PFSK-1 (cell line): ENCODE results near the gene ADAM15.

Experiments
- FOXP2 ChIP-seq: optimal IDR thresholded peaks from 2 replicates; pipeline ENCODE3; 2011; ENCODE audit warnings: borderline replicate concordance, control low read depth, inconsistent platforms; ENCODE audit not compliant: insufficient read depth; ENCODE audit errors: extremely low read length, extremely low read depth
- POLR2AphosphoS5 ChIP-seq: IDR thresholded peaks from 2 replicates; pipeline ENCODE4 v1.6.1; 2012; ENCODE audit warnings: low read depth, mild to moderate bottlenecking, control low read depth, low read length, moderate library complexity
- TAF1 ChIP-seq: IDR thresholded peaks from 2 replicates; pipeline ENCODE4 v1.6.1; 2012; ENCODE audit warnings: low read length, control low read depth, borderline replicate concordance; ENCODE audit not compliant: insufficient read depth
- TF ChIP-seq, protein P1 (sequence below), 2 experiments: IDR thresholded peaks; 2 replicates each; pipeline versions ENCODE4 v1.6.1 to v1.8.0; 2011 to 2012; ENCODE audit warnings: low read depth in 2 of 2, low read length in 2 of 2, control low read depth in 1 of 2, inconsistent platforms in 1 of 2, mild to moderate bottlenecking in 1 of 2, moderate library complexity in 1 of 2; ENCODE audit not compliant: insufficient read depth in 1 of 2

DNA sequence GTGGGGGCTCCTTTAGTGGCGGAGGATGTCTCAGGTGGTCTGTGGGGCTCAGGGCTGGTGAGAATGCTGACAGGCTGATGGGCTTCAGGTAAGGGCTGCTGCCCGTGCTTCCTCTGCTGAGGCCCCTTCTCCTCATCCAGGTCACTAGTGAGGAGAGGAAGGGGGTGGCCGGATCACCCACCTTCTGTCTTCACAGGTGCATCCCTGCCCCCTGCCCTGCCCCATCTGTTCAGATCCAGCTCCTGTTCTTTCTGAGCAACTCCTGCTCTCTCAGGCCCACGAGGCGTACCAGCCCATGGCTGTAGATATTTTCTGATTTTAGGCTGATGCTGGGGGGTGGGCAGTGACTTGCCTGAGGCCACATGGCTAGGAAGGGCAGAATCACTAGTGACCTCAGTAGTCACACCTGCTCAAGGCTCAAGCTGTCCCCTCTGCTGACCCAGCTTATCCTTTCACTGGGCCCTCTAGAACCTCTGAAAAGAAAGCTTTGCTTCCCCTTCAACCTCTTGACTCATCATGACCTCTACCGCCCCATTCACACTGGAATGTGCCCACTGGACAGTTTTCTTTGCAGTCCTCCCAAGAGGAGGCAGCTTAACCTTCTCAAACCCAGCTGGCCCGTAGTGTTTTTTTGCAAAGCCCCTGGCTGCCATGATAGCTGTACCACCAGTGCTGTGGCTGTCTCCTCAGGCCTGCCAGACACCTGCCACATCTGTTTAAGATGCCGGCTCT is 32.3 kb upstream of the ADAM15 start:
- TF ChIP-seq, protein P1, sequence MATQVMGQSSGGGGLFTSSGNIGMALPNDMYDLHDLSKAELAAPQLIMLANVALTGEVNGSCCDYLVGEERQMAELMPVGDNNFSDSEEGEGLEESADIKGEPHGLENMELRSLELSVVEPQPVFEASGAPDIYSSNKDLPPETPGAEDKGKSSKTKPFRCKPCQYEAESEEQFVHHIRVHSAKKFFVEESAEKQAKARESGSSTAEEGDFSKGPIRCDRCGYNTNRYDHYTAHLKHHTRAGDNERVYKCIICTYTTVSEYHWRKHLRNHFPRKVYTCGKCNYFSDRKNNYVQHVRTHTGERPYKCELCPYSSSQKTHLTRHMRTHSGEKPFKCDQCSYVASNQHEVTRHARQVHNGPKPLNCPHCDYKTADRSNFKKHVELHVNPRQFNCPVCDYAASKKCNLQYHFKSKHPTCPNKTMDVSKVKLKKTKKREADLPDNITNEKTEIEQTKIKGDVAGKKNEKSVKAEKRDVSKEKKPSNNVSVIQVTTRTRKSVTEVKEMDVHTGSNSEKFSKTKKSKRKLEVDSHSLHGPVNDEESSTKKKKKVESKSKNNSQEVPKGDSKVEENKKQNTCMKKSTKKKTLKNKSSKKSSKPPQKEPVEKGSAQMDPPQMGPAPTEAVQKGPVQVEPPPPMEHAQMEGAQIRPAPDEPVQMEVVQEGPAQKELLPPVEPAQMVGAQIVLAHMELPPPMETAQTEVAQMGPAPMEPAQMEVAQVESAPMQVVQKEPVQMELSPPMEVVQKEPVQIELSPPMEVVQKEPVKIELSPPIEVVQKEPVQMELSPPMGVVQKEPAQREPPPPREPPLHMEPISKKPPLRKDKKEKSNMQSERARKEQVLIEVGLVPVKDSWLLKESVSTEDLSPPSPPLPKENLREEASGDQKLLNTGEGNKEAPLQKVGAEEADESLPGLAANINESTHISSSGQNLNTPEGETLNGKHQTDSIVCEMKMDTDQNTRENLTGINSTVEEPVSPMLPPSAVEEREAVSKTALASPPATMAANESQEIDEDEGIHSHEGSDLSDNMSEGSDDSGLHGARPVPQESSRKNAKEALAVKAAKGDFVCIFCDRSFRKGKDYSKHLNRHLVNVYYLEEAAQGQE (IDR thresholded peaks at IDR 0.05; ENCODE audit: insufficient read depth in 1 of 2, low read depth in 2 of 2, low read length in 2 of 2): no peak
- TF ChIP-seq FOXP2 (no peak), TAF1 (no peak), POLR2AphosphoS5 (no peak)
